MCF 10A (cell line): ENCODE results near the gene TMEM164. TPM values are rescaled to one million over a fixed set of nuclear protein-coding genes. Genes with fewer than 3 reads are reported as not detected.
"Not testable (repeated sequence)": the region's sequence is repeated elsewhere in the genome, so short reads cannot be mapped to it uniquely, and the experiment has no call there.

Experiments used
- BruUV-seq: library from RNA; stranded (reverse); fragments of 400-500 nt; replicated peaks from 2 replicates; lab custom pipeline; 2021; lab: Mats Ljungman, UMichigan
- CTCF ChIA-PET: fragments of 300-600 bp; sonication (Branson Sonifier 250); formaldehyde crosslinking; extraction: SDS; loops from one replicate; lab custom pipeline; 2021; ENCODE audit warnings: antibody characterized with exemption, inconsistent platforms; lab: Yijun Ruan, JAX
- POLR2A ChIA-PET: fragments of 300-600, 350-650 bp; sonication (Branson Sonifier 250); formaldehyde crosslinking; extraction: SDS; loops from one replicate; lab custom pipeline; 2020; ENCODE audit warnings: antibody characterized with exemption, inconsistent platforms; lab: Yijun Ruan, JAX
- DNase-seq: peaks from one replicate; pipeline ENCODE4 v3.0.0-alpha.2; 2018; ENCODE audit not compliant: unreplicated experiment
- H3K27ac Mint-ChIP-seq: one replicate; pipeline ENCODE4 v1.8.0; 2022; ENCODE audit warnings: mild to moderate bottlenecking, low read depth, mixed read lengths; ENCODE audit not compliant: unreplicated experiment
- H3K27me3 Mint-ChIP-seq: one replicate; pipeline ENCODE4 v1.8.0; 2022; ENCODE audit warnings: mixed read lengths; ENCODE audit not compliant: insufficient read depth, unreplicated experiment
- H3K36me3 Mint-ChIP-seq: one replicate; pipeline ENCODE4 v1.8.0; 2022; ENCODE audit warnings: mild to moderate bottlenecking, moderate library complexity, mixed read lengths; ENCODE audit not compliant: insufficient read depth, unreplicated experiment
- H3K4me1 Mint-ChIP-seq: one replicate; pipeline ENCODE4 v1.8.0; 2022; ENCODE audit warnings: mixed read lengths; ENCODE audit not compliant: insufficient read depth, unreplicated experiment
- H3K4me3 Mint-ChIP-seq: one replicate; pipeline ENCODE4 v1.8.0; 2022; ENCODE audit warnings: mild to moderate bottlenecking, moderate library complexity, mixed read lengths; ENCODE audit not compliant: unreplicated experiment
- H3K9me3 Mint-ChIP-seq: one replicate; pipeline ENCODE4 v1.8.0; 2022; ENCODE audit warnings: mixed read lengths; ENCODE audit not compliant: unreplicated experiment
- CTCF ChIP-seq: fragments of 200-600 bp; IDR thresholded peaks from one replicate; pipeline ENCODE4 v1.8.0; 2022; ENCODE audit warnings: antibody characterized with exemption, mild to moderate bottlenecking; ENCODE audit not compliant: unreplicated experiment
- intact Hi-C: fragments of 100-400 bp; cut with micrococcal nuclease; formaldehyde crosslinking; loops from 2 replicates; pipeline ENCODE4 v1.14.1; 2022
- total RNA-seq: library from RNA; stranded (reverse); gene quantifications from 2 replicates; pipeline ENCODE4 v1.2.3, GENCODE V29; 2022

TMEM164 gene
- total RNA-seq, 1 experiment from 2014 or later = 39.2 TPM

GRCh38 chrX:109967156-109967555 lies 35.8 kb upstream of the TMEM164 start:
- H3K27me3 Mint-ChIP-seq = peaks cover 68% of the 10 kb centered on the region
- no peaks in the 10 kb centered on the region for H3K9me3 Mint-ChIP-seq
- POLR2A ChIA-PET = interaction anchor here (0.8 to 2.3 kb wide), 5 partner anchors 12 to 40 kb away, joined by 3 to 6 read pairs (median 4); partner anchors contain the start of gene TMEM164
- DNase-seq = peak; percentile 37
- H3K27ac Mint-ChIP-seq = no peak overlapping the region
- no peaks in the 10 kb centered on the region for H3K36me3 Mint-ChIP-seq
- intact Hi-C loops = no loop called here
- CTCF ChIA-PET = interaction anchor here (0.7 to 1.1 kb wide), 2 partner anchors 22 to 56 kb away, joined by 3 to 4 read pairs; no protein-coding TSS in a partner anchor
- no peak for TF ChIP-seq CTCF
- no peak overlapping the region for H3K4me3 Mint-ChIP-seq
- H3K4me1 Mint-ChIP-seq = no peaks in the 10 kb centered on the region
- BruUV-seq = no TSS peak

GRCh38 chrX:109970841-109971240 lies 32.1 kb upstream of the TMEM164 start:
- intact Hi-C loops, H3K36me3 Mint-ChIP-seq, CTCF ChIA-PET, H3K27ac Mint-ChIP-seq, H3K4me3 Mint-ChIP-seq, H3K9me3 Mint-ChIP-seq, DNase-seq, BruUV-seq, H3K4me1 Mint-ChIP-seq: not testable (repeated sequence)
- H3K27me3 Mint-ChIP-seq = peaks cover 67% of the 10 kb centered on the region
- POLR2A ChIA-PET = interaction anchor here (0.9 kb wide), 1 partner anchor 121 kb away, joined by 4 read pairs; no protein-coding TSS in a partner anchor

- Mint-ChIP-seq H3K27me3 (peaks cover 38% of the 10 kb centered on the region), H3K4me3 (no peak overlapping the region), H3K4me1 (no peaks in the 10 kb centered on the region), H3K9me3 (no peaks in the 10 kb centered on the region), H3K36me3 (peaks cover 6% of the 10 kb centered on the region), H3K27ac (no peak overlapping the region)
- DNase-seq = no peak
- CTCF ChIA-PET = interaction anchor here (0.6 to 0.7 kb wide), 2 partner anchors 27 to 146 kb away, joined by 3 read pairs; no protein-coding TSS in a partner anchor
- intact Hi-C loops = no loop called here
- no TSS peak for BruUV-seq
- no peak for TF ChIP-seq CTCF
- POLR2A ChIA-PET = interaction anchor here (0.7 kb wide), 1 partner anchor 67 kb away, joined by 4 read pairs; no protein-coding TSS in a partner anchor
These were observed 27.8 kb upstream of the TMEM164 start for GRCh38 chrX:109974906-109975655.

GRCh38 chrX:109985210-109985609 lies 17.7 kb upstream of the TMEM164 start:
- POLR2A ChIA-PET, H3K27ac Mint-ChIP-seq, H3K4me3 Mint-ChIP-seq, H3K9me3 Mint-ChIP-seq, H3K36me3 Mint-ChIP-seq, intact Hi-C loops, CTCF ChIA-PET, DNase-seq, H3K4me1 Mint-ChIP-seq, BruUV-seq: not testable (repeated sequence)
- peaks cover 47% of the 10 kb centered on the region for H3K27me3 Mint-ChIP-seq

- Mint-ChIP-seq H3K27ac (no peak overlapping the region), H3K36me3 (no peaks in the 10 kb centered on the region), H3K27me3 (peaks cover 65% of the 10 kb centered on the region), H3K9me3 (no peaks in the 10 kb centered on the region), H3K4me3 (no peak overlapping the region), H3K4me1 (no peaks in the 10 kb centered on the region)
- intact Hi-C loops = no loop called here
- no peak for TF ChIP-seq CTCF
- ChIA-PET POLR2A (no interaction called here), CTCF (interaction anchor here (0.9 kb wide), 1 partner anchor 19 kb away, joined by 3 read pairs; no protein-coding TSS in a partner anchor)
- DNase-seq = no peak
- BruUV-seq = no TSS peak
These were observed 15.0 kb upstream of the TMEM164 start for GRCh38 chrX:109987884-109988283.
